NCI-H1048 (cell line): ENCODE data around the gene LELP1.
"Not testable (repeated sequence)": the region's sequence is repeated elsewhere in the genome, so short reads cannot be mapped to it uniquely, and the experiment has no call there.

Experiments used
- DNase-seq: peaks from one replicate; lab custom pipeline; 2025; lab: John Stamatoyannopoulos, UW

The LELP1 gene

GRCh38 chr1:153229076-153229829 is 26.0 kb downstream of the LELP1 start:
- DNase-seq: not testable (repeated sequence)

- no peak for DNase-seq
These were observed 28.1 kb downstream of the LELP1 start for GRCh38 chr1:153231363-153231762.

- no peak for DNase-seq
These were observed 28.6 kb downstream of the LELP1 start for GRCh38 chr1:153231785-153232184.

GRCh38 chr1:153232553-153232952 is 29.3 kb downstream of the LELP1 start:
- DNase-seq: no peak

- no peak for DNase-seq
These were observed 30.2 kb downstream of the LELP1 start for GRCh38 chr1:153233448-153233847.

GRCh38 chr1:153238527-153238926 is 35.3 kb downstream of the LELP1 start:
- DNase-seq: no peak

- no peak for DNase-seq
These were observed 38.9 kb downstream of the LELP1 start for GRCh38 chr1:153242160-153242559.

- no peak for DNase-seq
These were observed 42.2 kb downstream of the LELP1 start for GRCh38 chr1:153245466-153245865.

- no peak for DNase-seq
These were observed 42.8 kb downstream of the LELP1 start for GRCh38 chr1:153246018-153246417.

GRCh38 chr1:153246825-153247224 is 43.6 kb downstream of the LELP1 start:
- DNase-seq: no peak

GRCh38 chr1:153248176-153248879 is 45.1 kb downstream of the LELP1 start:
- DNase-seq: no peak

- no peak for DNase-seq
These were observed 46.9 kb downstream of the LELP1 start for GRCh38 chr1:153250166-153250565.

GRCh38 chr1:153251087-153251486 is 47.9 kb downstream of the LELP1 start:
- no peak for DNase-seq

- DNase-seq: no peak
These were observed 48.3 kb downstream of the LELP1 start for GRCh38 chr1:153251562-153251961.

GRCh38 chr1:153251988-153252387 is 48.8 kb downstream of the LELP1 start:
- DNase-seq: no peak

GRCh38 chr1:153253076-153253475 is 49.8 kb downstream of the LELP1 start:
- no peak for DNase-seq

GRCh38 chr1:153253693-153254092 is 50.5 kb downstream of the LELP1 start:
- no peak for DNase-seq
